GM12892 (cell line): ENCODE measurements around the gene RAPGEF5.

ENCODE experiments used
- POLR2A ChIP-seq: IDR thresholded peaks from 2 replicates; pipeline ENCODE4 v1.6.1; 2011; ENCODE audit warnings: low read depth, low read length, control low read depth
- POLR2AphosphoS5 ChIP-seq: IDR thresholded peaks from 2 replicates; pipeline ENCODE4 v1.6.1; 2011; ENCODE audit warnings: low read depth, low read length, control low read depth
- TAF1 ChIP-seq: IDR thresholded peaks from 2 replicates; pipeline ENCODE4 v1.6.1; 2011; ENCODE audit warnings: low read depth, mild to moderate bottlenecking, control low read depth, low read length, borderline replicate concordance

DNA sequence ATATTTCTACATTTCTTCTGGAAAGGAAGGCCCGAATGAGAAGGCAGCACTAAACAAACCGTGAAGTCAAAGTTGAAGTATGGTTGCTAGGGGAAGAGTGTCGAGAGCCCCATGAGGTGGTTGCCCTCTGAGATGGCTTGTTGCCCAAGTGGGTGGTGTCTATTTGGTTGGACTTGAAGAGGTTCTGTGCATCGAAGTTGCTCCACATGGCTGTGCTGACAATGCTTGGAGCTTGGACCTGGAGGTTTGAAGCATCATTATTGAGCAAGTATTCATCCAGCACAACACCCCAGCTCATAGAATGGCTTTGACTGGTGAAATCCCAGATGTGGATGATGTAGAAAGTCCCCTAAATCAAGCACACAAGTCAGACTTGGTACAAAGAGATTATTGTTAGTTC lies 246.1 kb downstream of the RAPGEF5 start:
- TF ChIP-seq POLR2AphosphoS5 (no peak), POLR2A (no peak), TAF1 (no peak)
